ENCODE data around the gene ITGB5. TPM values are rescaled to one million over a fixed set of nuclear protein-coding genes. Genes with fewer than 3 reads are reported as not detected.

Gene ITGB5
- total RNA-seq, 1 donor from 2014 or later = not detected

DNA sequence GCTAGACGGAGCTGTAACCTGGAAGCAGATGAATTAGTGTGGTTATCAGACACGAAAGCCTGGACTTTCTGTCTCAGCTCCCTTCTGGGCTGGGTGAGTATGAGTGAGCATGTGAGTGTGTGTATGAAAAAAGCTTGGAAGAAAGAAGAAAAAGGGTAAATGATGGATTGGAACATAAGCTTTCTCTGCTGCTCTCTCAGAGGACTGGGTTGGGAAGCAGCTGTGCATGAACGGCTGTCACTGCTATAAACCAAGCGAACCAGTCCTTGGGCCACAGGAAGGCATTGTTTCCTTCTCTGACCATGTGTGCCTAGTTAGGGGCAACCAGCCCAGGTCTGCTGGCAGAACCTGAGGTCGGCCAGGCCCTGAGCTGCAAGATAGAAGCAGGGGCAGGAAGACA is 119.9 kb downstream of the ITGB5 start:
- Mint-ChIP-seq H3K4me1 (no peaks in the 10 kb centered on the region), H3K4me3 (no peak overlapping the region), H3K27ac (no peak overlapping the region), H3K36me3 (ENCODE audit: low read depth) (no peaks in the 10 kb centered on the region), H3K9me3 (no peaks in the 10 kb centered on the region), H3K27me3 (peaks cover 17% of the 10 kb centered on the region)
- ATAC-seq (ENCODE audit: low read depth) = no peak
- intact Hi-C loops (cut with micrococcal nuclease) = no loop called here
- CTCF ChIA-PET = no interaction called here
- POLR2A ChIA-PET = interaction anchor here (0.5 kb wide), 1 partner anchor 675 kb away, joined by 3 read pairs; no protein-coding TSS in a partner anchor
- TF ChIP-seq, protein P1, sequence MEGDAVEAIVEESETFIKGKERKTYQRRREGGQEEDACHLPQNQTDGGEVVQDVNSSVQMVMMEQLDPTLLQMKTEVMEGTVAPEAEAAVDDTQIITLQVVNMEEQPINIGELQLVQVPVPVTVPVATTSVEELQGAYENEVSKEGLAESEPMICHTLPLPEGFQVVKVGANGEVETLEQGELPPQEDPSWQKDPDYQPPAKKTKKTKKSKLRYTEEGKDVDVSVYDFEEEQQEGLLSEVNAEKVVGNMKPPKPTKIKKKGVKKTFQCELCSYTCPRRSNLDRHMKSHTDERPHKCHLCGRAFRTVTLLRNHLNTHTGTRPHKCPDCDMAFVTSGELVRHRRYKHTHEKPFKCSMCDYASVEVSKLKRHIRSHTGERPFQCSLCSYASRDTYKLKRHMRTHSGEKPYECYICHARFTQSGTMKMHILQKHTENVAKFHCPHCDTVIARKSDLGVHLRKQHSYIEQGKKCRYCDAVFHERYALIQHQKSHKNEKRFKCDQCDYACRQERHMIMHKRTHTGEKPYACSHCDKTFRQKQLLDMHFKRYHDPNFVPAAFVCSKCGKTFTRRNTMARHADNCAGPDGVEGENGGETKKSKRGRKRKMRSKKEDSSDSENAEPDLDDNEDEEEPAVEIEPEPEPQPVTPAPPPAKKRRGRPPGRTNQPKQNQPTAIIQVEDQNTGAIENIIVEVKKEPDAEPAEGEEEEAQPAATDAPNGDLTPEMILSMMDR (IDR thresholded peaks at IDR 0.05) = no peak
- no peak for DNase-seq

GRCh38 chr3:124766113-124767095 is 120.8 kb downstream of the ITGB5 start:
- H3K36me3 Mint-ChIP-seq (ENCODE audit: low read depth) = no peaks in the 10 kb centered on the region
- ATAC-seq (ENCODE audit: low read depth) (no peak), DNase-seq (no peak)
- no peak overlapping the region for H3K4me3 Mint-ChIP-seq
- ChIA-PET CTCF (no interaction called here), POLR2A (no interaction called here)
- TF ChIP-seq, protein P1 (IDR thresholded peaks at IDR 0.05) = no peak
- intact Hi-C loops (cut with micrococcal nuclease) = no loop called here
- H3K9me3 Mint-ChIP-seq = no peaks in the 10 kb centered on the region
- H3K4me1 Mint-ChIP-seq = peaks cover 2% of the 10 kb centered on the region
- H3K27ac Mint-ChIP-seq = no peak overlapping the region
- peaks cover 11% of the 10 kb centered on the region for H3K27me3 Mint-ChIP-seq

DNA sequence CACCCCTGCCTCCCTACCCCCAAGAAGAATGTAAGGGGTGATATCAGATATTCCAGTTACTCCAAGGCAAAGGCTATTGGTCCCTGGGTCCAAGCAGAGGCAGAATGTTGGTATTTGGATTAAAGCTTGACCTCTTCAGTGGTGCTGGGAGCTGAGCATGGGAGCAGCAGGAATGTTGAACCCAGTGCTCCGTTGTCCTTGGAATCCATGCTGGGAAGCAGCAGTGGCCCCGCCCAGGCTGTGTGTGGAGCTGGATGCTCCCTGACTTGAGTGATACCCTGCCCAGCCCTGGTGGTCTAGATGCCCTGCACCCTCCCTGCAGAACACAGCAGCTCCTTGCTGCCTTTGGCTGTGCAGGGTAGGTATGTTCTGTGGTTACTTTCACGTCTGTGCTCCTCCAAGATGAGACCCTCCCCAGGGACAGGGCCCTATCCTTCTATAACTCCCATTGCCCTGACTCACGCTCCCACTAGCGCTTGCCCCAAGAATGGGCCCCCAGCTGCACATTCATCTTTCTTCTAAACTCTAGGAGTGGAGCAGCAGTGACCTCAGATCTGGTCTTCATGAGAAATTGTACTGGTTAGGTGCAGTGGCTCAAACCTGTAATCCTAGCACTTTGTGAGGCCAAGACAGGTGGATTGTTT is 121.8 kb downstream of the ITGB5 start:
- intact Hi-C loops (cut with micrococcal nuclease) = no loop called here
- H3K36me3 Mint-ChIP-seq (ENCODE audit: low read depth) = no peaks in the 10 kb centered on the region
- TF ChIP-seq, protein P1 (IDR thresholded peaks at IDR 0.05) = no peak
- H3K27me3 Mint-ChIP-seq = peaks cover 9% of the 10 kb centered on the region
- no peaks in the 10 kb centered on the region for H3K9me3 Mint-ChIP-seq
- CTCF ChIA-PET = interaction anchor here (0.7 kb wide), 1 partner anchor 123 kb away, joined by 3 read pairs; no protein-coding TSS in a partner anchor
- peaks cover 4% of the 10 kb centered on the region for H3K4me1 Mint-ChIP-seq
- ATAC-seq (ENCODE audit: low read depth) (no peak), DNase-seq (no peak)
- H3K4me3 Mint-ChIP-seq = no peak overlapping the region
- no peak overlapping the region for H3K27ac Mint-ChIP-seq
- POLR2A ChIA-PET = no interaction called here

DNA sequence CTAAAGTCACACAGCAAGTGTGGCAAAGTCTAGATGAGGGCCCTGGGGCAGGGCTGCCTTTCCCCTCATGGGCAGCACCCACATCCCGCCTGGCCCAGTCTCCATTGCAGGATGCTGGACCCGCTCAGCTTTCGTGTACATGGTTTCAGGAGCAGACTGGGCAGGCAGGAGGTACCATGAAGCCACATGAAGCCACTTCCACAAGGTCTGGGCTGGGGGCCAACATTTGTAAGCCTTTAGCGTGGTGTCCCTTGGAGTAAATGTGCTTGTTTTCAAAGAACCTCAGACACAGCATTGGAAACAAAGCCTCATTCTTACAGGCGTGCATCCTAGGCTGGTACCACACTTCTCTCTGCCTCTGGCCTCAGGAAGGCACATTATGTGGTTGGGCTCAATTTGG is 122.4 kb downstream of the ITGB5 start:
- Mint-ChIP-seq H3K27me3 (peaks cover 4% of the 10 kb centered on the region), H3K27ac (no peak overlapping the region)
- intact Hi-C loops (cut with micrococcal nuclease) = no loop called here

More for the DNA sequence above, 122.4 kb downstream of the ITGB5 start:
- Mint-ChIP-seq H3K4me3 (no peak overlapping the region), H3K4me1 (peaks cover 4% of the 10 kb centered on the region), H3K36me3 (ENCODE audit: low read depth) (no peaks in the 10 kb centered on the region), H3K9me3 (no peaks in the 10 kb centered on the region)
- TF ChIP-seq, protein P1 (IDR thresholded peaks at IDR 0.05) = no peak
- ATAC-seq (ENCODE audit: low read depth) = no peak
- CTCF ChIA-PET = interaction anchor here (1.6 kb wide), 1 partner anchor 9 kb away, joined by 4 read pairs; no protein-coding TSS in a partner anchor
- no peak for DNase-seq
- POLR2A ChIA-PET = no interaction called here
